GM23248 (cell line): ENCODE results near the gene FAXC. TPM values are rescaled to one million over a fixed set of nuclear protein-coding genes. Genes with fewer than 3 reads are reported as not detected.

Experiments
- DNase-seq: peaks from one replicate; pipeline ENCODE4 v3.0.0-alpha.2; 2015
- H2AFZ ChIP-seq: fragments of 200-600 bp; sonication (generic); 2 replicates; pipeline ENCODE4 v1.6.1; 2016; ENCODE audit warnings: antibody characterized with exemption
- H3F3A ChIP-seq: fragments of 200-600 bp; sonication (generic); 2 replicates; pipeline ENCODE4 v1.6.1; 2016; ENCODE audit warnings: mild to moderate bottlenecking, antibody characterized with exemption, mixed run types; ENCODE audit not compliant: insufficient read depth
- H3K27ac ChIP-seq: fragments of 200-600 bp; sonication (generic); 2 replicates; pipeline ENCODE4 v1.5.1; 2016; ENCODE audit warnings: mild to moderate bottlenecking
- H3K27me3 ChIP-seq: fragments of 200-600 bp; sonication (generic); replicated peaks from 2 replicates; pipeline ENCODE4 v1.6.1; 2016; ENCODE audit warnings: mild to moderate bottlenecking; ENCODE audit not compliant: insufficient read depth
- H3K36me3 ChIP-seq: fragments of 200-600 bp; sonication (generic); 2 replicates; pipeline ENCODE4 v1.6.1; 2016; ENCODE audit warnings: low read depth, mild to moderate bottlenecking
- H3K4me1 ChIP-seq: fragments of 200-600 bp; sonication (generic); 2 replicates; pipeline ENCODE4 v1.6.1; 2016; ENCODE audit warnings: mild to moderate bottlenecking; ENCODE audit not compliant: insufficient read depth
- H3K4me2 ChIP-seq: fragments of 200-600 bp; sonication (generic); one replicate; pipeline ENCODE4 v1.6.1; 2016; ENCODE audit warnings: mild to moderate bottlenecking; ENCODE audit not compliant: unreplicated experiment
- H3K4me3 ChIP-seq: fragments of 200-600 bp; sonication (generic); 2 replicates; pipeline ENCODE4 v1.5.1; 2016; ENCODE audit warnings: mild to moderate bottlenecking
- H3K79me2 ChIP-seq: fragments of 200-600 bp; sonication (generic); 2 replicates; pipeline ENCODE4 v1.6.1; 2016; ENCODE audit warnings: mild to moderate bottlenecking; ENCODE audit not compliant: insufficient read depth
- H3K9ac ChIP-seq: fragments of 200-600 bp; sonication (generic); 2 replicates; pipeline ENCODE4 v1.6.1; 2016; ENCODE audit warnings: mild to moderate bottlenecking
- H3K9me2 ChIP-seq: fragments of 200-600 bp; sonication (generic); 2 replicates; pipeline ENCODE4 v1.6.1; 2016; ENCODE audit warnings: mixed run types, mild to moderate bottlenecking, moderate library complexity; ENCODE audit not compliant: insufficient read depth
- H3K9me3 ChIP-seq: fragments of 200-600 bp; sonication (generic); one replicate; pipeline ENCODE4 v1.6.1; 2017; ENCODE audit warnings: low read depth
- H4K20me1 ChIP-seq: fragments of 200-600 bp; sonication (generic); 2 replicates; pipeline ENCODE4 v1.6.0; 2016; ENCODE audit not compliant: insufficient read depth
- EZH2 ChIP-seq: fragments of 200-600 bp; sonication (generic); IDR thresholded peaks from 2 replicates; pipeline ENCODE4 v1.6.1; 2018; ENCODE audit warnings: antibody characterized with exemption, mild to moderate bottlenecking; ENCODE audit not compliant: insufficient read depth, poor library complexity, severe bottlenecking
- EZH2phosphoT487 ChIP-seq: fragments of 200-600 bp; sonication (generic); IDR thresholded peaks from 2 replicates; pipeline ENCODE4 v1.6.1; 2018; ENCODE audit warnings: antibody characterized with exemption, moderate library complexity, mild to moderate bottlenecking, low read depth; ENCODE audit not compliant: insufficient read depth
- WGBS, 2 experiments: methylation state at CpG; one replicate each; pipeline ENCODE4 v1.1.6; 2015 to 2017; ENCODE audit warnings: low lambda C conversion rate in 2 of 2, low coverage in 1 of 2; ENCODE audit errors: missing lambda C conversion rate in 2 of 2; 5-methylcytosine and 5-hydroxymethylcytosine counted together
- in situ Hi-C: fragments of 300-500 bp; cut with MboI; formaldehyde crosslinking; loops from 2 replicates; pipeline ENCODE4 v1.15.0; 2020
- polyA plus RNA-seq: library from polyadenylated mRNA; unstranded; fragments of >200 nt; fragmentation: Nextera tagmentation; extraction: Ambion mirVana; gene quantifications from 2 replicates; pipeline ENCODE4 v1.2.1, GENCODE V29; 2016
- total RNA-seq: library from RNA; depleted of rRNA; stranded (reverse); fragments of >200 nt; shearing (Covaris generic); gene quantifications from 2 replicates; pipeline ENCODE4 v1.2.3, GENCODE V29; 2014

Gene FAXC
- total and polyA plus RNA-seq, 2 experiments from 2014 or later: 0.29 to 0.76 TPM

- Histone ChIP-seq H4K20me1 (no peaks in the 10 kb centered on the region), H3K4me3 (no peak overlapping the region), H3F3A (no peaks in the 10 kb centered on the region), H2AFZ (no peak overlapping the region), H3K79me2 (no peaks in the 10 kb centered on the region), H3K9ac (no peak overlapping the region), H3K4me1 (no peaks in the 10 kb centered on the region), H3K36me3 (no peaks in the 10 kb centered on the region), H3K4me2 (no peak overlapping the region), H3K9me3 (no peaks in the 10 kb centered on the region), H3K27me3 (no peaks in the 10 kb centered on the region), H3K9me2 (no peaks in the 10 kb centered on the region), H3K27ac (no peak overlapping the region)
- WGBS, 2 experiments: 57 to 59% methylated on average over 2 of the region's 2 CpGs
- TF ChIP-seq EZH2phosphoT487: no peak
- TF ChIP-seq EZH2: no peak
- in situ Hi-C loops: no loop called here
- DNase-seq: no peak
Observed at GRCh38 chr6:99289701-99290100, 59.8 kb downstream of the FAXC start.

DNA sequence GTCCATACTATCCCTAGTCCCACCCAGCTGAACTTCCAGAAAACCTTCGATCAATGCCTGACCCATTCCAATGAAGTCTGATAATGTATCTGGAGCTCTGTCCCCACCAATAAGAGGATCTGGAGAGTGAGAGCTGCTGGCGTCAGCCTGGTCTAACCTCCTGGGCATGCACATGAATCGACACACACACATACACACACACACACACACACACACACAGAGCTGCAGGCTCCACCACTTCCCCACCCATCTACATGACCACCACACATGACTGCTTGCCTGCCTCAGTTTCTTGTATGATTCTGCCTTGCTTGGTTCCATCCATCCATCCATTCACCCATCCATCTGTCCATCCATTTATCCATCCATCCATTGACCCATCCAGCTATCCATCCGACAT lies 60.8 kb downstream of the FAXC start:
- no peak overlapping the region for H3K4me2 ChIP-seq
- no peak for DNase-seq
- no peaks in the 10 kb centered on the region for H3K9me2 ChIP-seq
- no peaks in the 10 kb centered on the region for H3F3A ChIP-seq
- H3K79me2 ChIP-seq: no peaks in the 10 kb centered on the region
- no peaks in the 10 kb centered on the region for H3K27me3 ChIP-seq
- H3K9me3 ChIP-seq: no peaks in the 10 kb centered on the region
- no peaks in the 10 kb centered on the region for H3K4me1 ChIP-seq
- H3K4me3 ChIP-seq: no peak overlapping the region
- H3K36me3 ChIP-seq: no peaks in the 10 kb centered on the region
- no peak for TF ChIP-seq EZH2
- TF ChIP-seq EZH2phosphoT487: no peak
- H2AFZ ChIP-seq: no peak overlapping the region
- 53 to 57% methylated on average over 2 to 4 of the region's 4 CpGs for WGBS, 2 experiments
- H3K9ac ChIP-seq: no peak overlapping the region
- no peaks in the 10 kb centered on the region for H4K20me1 ChIP-seq
- H3K27ac ChIP-seq: no peak overlapping the region
- in situ Hi-C loops: no loop called here

GRCh38 chr6:99287523-99287922 lies 62.0 kb downstream of the FAXC start:
- Histone ChIP-seq H3K9me3 (no peaks in the 10 kb centered on the region), H3K9ac (no peak overlapping the region), H3K4me1 (no peaks in the 10 kb centered on the region), H3K4me2 (no peak overlapping the region), H3K4me3 (no peak overlapping the region), H3K9me2 (no peaks in the 10 kb centered on the region), H3K79me2 (no peaks in the 10 kb centered on the region), H3K27ac (no peak overlapping the region), H4K20me1 (no peaks in the 10 kb centered on the region), H3K36me3 (no peaks in the 10 kb centered on the region), H3F3A (no peaks in the 10 kb centered on the region), H2AFZ (no peak overlapping the region), H3K27me3 (no peaks in the 10 kb centered on the region)
- in situ Hi-C loops: no loop called here
- TF ChIP-seq EZH2 (no peak), EZH2phosphoT487 (no peak)
- no peak for DNase-seq
- 3 to 8% methylated on average over 2 of the region's 2 CpGs for WGBS, 2 experiments

GRCh38 chr6:99285881-99286280 lies 63.6 kb downstream of the FAXC start:
- H3K4me1 ChIP-seq: no peaks in the 10 kb centered on the region
- no peak for DNase-seq
- WGBS, 2 experiments: 19 to 29% methylated on average over 4 of the region's 4 CpGs
- no peaks in the 10 kb centered on the region for H3K9me3 ChIP-seq
- H3K27ac ChIP-seq: no peak overlapping the region
- no peak for TF ChIP-seq EZH2phosphoT487
- TF ChIP-seq EZH2: no peak
- in situ Hi-C loops: no loop called here
- H3K9me2 ChIP-seq: no peaks in the 10 kb centered on the region
- no peaks in the 10 kb centered on the region for H3K36me3 ChIP-seq
- H4K20me1 ChIP-seq: no peaks in the 10 kb centered on the region
- H2AFZ ChIP-seq: no peak overlapping the region
- no peaks in the 10 kb centered on the region for H3K27me3 ChIP-seq
- no peak overlapping the region for H3K9ac ChIP-seq
- no peak overlapping the region for H3K4me2 ChIP-seq
- H3K4me3 ChIP-seq: no peak overlapping the region
- H3F3A ChIP-seq: no peaks in the 10 kb centered on the region
- no peaks in the 10 kb centered on the region for H3K79me2 ChIP-seq

GRCh38 chr6:99282479-99283062 lies 66.9 kb downstream of the FAXC start:
- no peak overlapping the region for H2AFZ ChIP-seq
- no peaks in the 10 kb centered on the region for H3F3A ChIP-seq
- H3K9ac ChIP-seq: no peak overlapping the region
- in situ Hi-C loops: no loop called here
- no peak overlapping the region for H3K4me3 ChIP-seq
- no peaks in the 10 kb centered on the region for H3K27me3 ChIP-seq
- no peaks in the 10 kb centered on the region for H4K20me1 ChIP-seq
- H3K79me2 ChIP-seq: no peaks in the 10 kb centered on the region
- no peak overlapping the region for H3K4me2 ChIP-seq
- DNase-seq: peak; percentile 59
- no peaks in the 10 kb centered on the region for H3K9me3 ChIP-seq
- no peaks in the 10 kb centered on the region for H3K9me2 ChIP-seq
- TF ChIP-seq EZH2: no peak
- TF ChIP-seq EZH2phosphoT487: no peak
- H3K4me1 ChIP-seq: no peaks in the 10 kb centered on the region
- WGBS, 2 experiments: 41 to 43% methylated on average over 4 of the region's 4 CpGs
- no peak overlapping the region for H3K27ac ChIP-seq
- H3K36me3 ChIP-seq: no peaks in the 10 kb centered on the region
